NCI-H146 treated with DMSO at 0.1 percent for 48 hours (cell line): ENCODE results near the gene FIG4.
A peak's percentile ranks its signal among the peaks of the same experiment; 100 is the strongest.
"Not testable (repeated sequence)": the region's sequence is repeated elsewhere in the genome, so short reads cannot be mapped to it uniquely, and the experiment has no call there.

ENCODE experiments used
- DNase-seq: peaks from one replicate; lab custom pipeline; 2025; ENCODE audit not compliant: unreplicated experiment; lab: John Stamatoyannopoulos, UW

FIG4 gene

GRCh38 chr6:109701774-109702173 is 10.7 kb downstream of the FIG4 start:
- no peak for DNase-seq

GRCh38 chr6:109702791-109703190 is 11.7 kb downstream of the FIG4 start:
- no peak for DNase-seq

GRCh38 chr6:109705258-109705657 is 14.2 kb downstream of the FIG4 start:
- peak; percentile 81 for DNase-seq

- DNase-seq, result no peak
These were observed 15.4 kb downstream of the FIG4 start for GRCh38 chr6:109706513-109706912.

- not testable (repeated sequence) for DNase-seq
These were observed 17.0 kb downstream of the FIG4 start for GRCh38 chr6:109708099-109708498.

- no peak for DNase-seq
These were observed 22.0 kb downstream of the FIG4 start for GRCh38 chr6:109713097-109713496.

- DNase-seq, result no peak
These were observed 23.1 kb downstream of the FIG4 start for GRCh38 chr6:109714166-109714565.

- no peak for DNase-seq
These were observed 23.5 kb downstream of the FIG4 start for GRCh38 chr6:109714611-109715010.

- DNase-seq, result no peak
These were observed 24.5 kb downstream of the FIG4 start for GRCh38 chr6:109715616-109716015.

- DNase-seq, result no peak
These were observed 26.9 kb downstream of the FIG4 start for GRCh38 chr6:109717971-109718370.

- no peak for DNase-seq
These were observed 27.9 kb downstream of the FIG4 start for GRCh38 chr6:109718991-109719390.

GRCh38 chr6:109720311-109720710 is 29.2 kb downstream of the FIG4 start:
- DNase-seq, result no peak

GRCh38 chr6:109722011-109722410 is 30.9 kb downstream of the FIG4 start:
- no peak for DNase-seq

GRCh38 chr6:109722564-109723254 is 31.6 kb downstream of the FIG4 start:
- DNase-seq, result no peak

GRCh38 chr6:109725250-109725649 is 34.2 kb downstream of the FIG4 start:
- DNase-seq, result not testable (repeated sequence)

- DNase-seq, result no peak
These were observed 45.4 kb downstream of the FIG4 start for GRCh38 chr6:109736273-109737025.

GRCh38 chr6:109738255-109738654 is 47.2 kb downstream of the FIG4 start:
- DNase-seq, result no peak

- DNase-seq, result no peak
These were observed 47.6 kb downstream of the FIG4 start for GRCh38 chr6:109738667-109739066.

- DNase-seq, result no peak
These were observed 48.6 kb downstream of the FIG4 start for GRCh38 chr6:109739686-109740085.

- DNase-seq, result no peak
These were observed 49.7 kb downstream of the FIG4 start for GRCh38 chr6:109740787-109741186.

GRCh38 chr6:109743739-109744138 is 52.6 kb downstream of the FIG4 start:
- no peak for DNase-seq

GRCh38 chr6:109744779-109745178 is 53.7 kb downstream of the FIG4 start:
- DNase-seq, result not testable (repeated sequence)

- DNase-seq, result no peak
These were observed 56.1 kb downstream of the FIG4 start for GRCh38 chr6:109747221-109747620.
